Esophagus mucosa (tissue), 1 donor: ENCODE measurements around the gene KLHDC8A. TPM values are rescaled to one million over a fixed set of nuclear protein-coding genes. Genes with fewer than 3 reads are reported as not detected.

Source experiments
- ATAC-seq: fragments of 200-7000 bp; cut with Tn5 transposase; one replicate; pipeline ENCODE4 v1.9.1; 2020
- total RNA-seq: library from RNA; stranded (reverse); gene quantifications from one replicate; pipeline ENCODE4 v1.2.4, GENCODE V29; 2023
- donor health status: DM: yes; HTN: yes; CAD: no.

KLHDC8A gene
- total RNA-seq, 1 donor from 2014 or later: 3.1 TPM

DNA sequence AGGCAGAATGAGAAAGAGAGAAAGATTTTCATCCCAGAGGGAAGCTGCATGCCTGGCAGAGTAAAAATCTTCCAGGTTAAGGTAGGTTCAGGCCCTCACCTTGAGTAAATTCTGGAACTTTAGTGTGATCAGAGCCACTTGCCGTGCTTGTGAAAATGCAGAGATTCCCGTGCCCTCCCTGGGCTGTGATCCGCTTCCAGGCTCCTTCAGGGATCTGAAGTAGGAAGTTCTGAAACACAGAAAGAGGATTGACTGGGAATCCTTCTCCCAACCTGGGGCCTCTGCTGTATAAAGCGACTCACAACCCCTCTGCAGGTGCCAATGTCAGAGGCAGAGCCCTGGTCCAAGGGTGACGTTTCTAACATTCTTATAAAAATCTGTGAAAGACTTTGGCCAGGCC is 61.8 kb downstream of the KLHDC8A start:
- ATAC-seq: no peak

DNA sequence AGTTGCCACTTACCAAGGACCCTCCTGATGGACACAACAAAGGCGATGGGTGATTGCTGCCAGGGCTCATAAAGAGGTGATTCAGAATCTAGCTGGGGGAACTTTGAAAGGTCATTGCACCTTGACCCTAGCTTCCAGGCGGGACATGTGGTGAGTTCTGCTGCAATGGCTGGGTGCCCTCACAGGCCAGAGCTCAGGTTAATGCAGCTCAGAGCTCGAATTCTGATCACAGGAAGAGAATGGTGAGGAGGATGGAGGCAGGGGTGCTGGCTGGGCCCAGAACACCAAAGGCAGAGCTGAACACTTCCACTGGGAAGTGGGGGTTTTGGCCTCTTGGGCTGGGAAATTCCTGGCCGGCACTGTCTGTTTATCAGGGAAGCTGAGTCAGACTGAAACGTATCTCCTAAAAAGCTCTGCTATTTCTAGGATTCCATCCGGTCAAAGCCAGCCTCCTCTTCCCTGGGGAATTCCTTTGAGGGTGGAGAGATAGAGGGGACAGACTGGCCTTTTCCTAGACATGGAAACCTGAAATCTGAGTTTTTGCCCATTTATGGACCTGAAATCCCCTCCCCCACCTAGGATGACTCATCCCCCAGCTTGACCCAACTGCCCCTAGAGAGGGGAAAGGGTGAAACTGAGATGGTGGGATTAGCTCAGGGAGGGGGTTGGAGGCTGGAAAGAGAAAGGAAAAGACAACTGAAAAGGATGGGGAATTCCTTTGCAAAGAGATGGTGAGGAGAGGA is 62.4 kb downstream of the KLHDC8A start:
- ATAC-seq: no peak

DNA sequence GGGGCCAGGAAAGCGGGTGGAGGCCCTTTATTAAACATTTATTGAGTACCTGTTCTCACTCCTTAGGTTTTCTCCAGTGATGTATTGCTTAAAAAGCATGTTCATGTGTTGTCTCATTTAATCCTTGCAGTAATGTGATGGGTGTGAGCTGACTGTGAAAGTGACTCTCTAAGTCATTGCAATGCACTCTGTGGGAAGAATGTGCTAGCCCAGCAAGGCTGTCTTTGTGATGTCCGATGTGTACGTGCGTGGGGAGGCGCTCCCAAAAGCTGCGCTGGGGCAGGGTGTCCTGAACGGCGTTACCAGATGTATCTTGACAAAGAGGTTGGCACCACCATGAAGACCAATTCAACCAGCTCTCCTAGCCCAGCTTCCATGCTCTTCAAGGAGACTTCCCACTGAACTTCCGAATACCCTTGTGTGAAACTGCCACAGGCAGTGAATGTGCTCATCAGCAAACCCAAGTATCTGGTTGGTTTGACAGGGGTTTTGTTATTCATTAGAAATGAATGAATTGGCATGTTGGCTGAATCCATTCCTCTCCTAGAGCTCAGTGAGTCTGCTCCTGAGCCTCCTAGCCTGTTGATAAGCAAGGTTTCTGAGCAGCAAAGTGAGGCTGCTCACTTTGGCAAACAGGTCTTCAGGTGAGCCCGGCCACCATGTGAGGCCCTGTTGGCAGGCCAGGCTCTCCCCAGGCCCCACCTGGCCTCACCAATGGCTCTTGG is 63.2 kb downstream of the KLHDC8A start:
- ATAC-seq: peak; percentile 53

GRCh38 chr1:205291596-205291995 is 65.1 kb downstream of the KLHDC8A start:
- no peak for ATAC-seq

DNA sequence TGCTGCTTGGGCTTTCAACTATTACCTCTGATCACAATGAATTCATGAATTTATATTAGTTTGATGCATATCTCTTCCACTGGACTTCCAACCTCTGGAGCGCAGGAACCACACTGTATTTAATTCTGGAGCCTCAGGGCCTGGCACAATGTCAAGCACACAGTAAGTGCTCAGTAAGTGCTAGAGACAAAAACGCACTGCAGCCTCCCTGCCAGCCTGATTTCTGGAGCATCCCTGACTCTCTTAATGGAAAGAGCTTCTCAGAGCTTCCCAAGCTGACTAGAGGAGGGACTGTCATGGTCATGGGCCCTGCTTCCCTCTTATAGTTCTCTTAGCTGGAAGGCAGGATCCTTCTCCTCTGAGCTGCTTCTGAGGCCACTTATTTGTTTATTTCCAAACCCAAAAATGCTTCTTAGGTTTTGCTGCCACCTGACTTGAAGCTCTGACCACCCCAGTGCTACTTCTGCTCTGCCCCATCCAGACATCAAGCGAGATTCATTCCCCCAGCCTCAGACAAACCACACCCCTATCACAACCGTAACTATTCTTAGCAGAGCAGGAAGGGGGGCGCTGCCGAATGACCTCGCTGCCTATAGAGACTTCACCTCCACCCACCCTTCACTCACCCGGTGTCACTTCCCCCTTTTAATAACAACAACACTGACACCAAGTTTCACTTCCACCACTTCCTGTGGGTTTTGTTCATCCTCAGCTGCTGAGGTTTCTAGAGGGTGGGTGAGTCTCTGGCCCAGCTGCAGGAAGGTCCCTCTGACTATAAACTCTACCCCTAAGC is 68.8 kb downstream of the KLHDC8A start:
- peak; percentile 5 for ATAC-seq

- no peak for ATAC-seq
Observed at GRCh38 chr1:205287076-205287475, 69.6 kb downstream of the KLHDC8A start.

GRCh38 chr1:205286335-205286950 is 70.3 kb downstream of the KLHDC8A start:
- ATAC-seq: no peak

Other genes with a start within 250 kb of the KLHDC8A start
- 6.9 TPM for gene RBBP5, start 234.9 kb downstream of the KLHDC8A start, total RNA-seq
- 5.7 TPM for gene DSTYK, start 145.2 kb downstream of the KLHDC8A start, total RNA-seq
- gene TMCC2, start 129.0 kb downstream of the KLHDC8A start, total RNA-seq: 1.00 TPM
- 28.3 TPM for gene NUAK2, start 35.2 kb downstream of the KLHDC8A start, total RNA-seq
- 6.1 TPM for gene LEMD1, start 65.1 kb upstream of the KLHDC8A start, total RNA-seq
- 2.1 TPM for gene BLACAT1, start 99.1 kb upstream of the KLHDC8A start, total RNA-seq
- gene CDK18, start 147.7 kb upstream of the KLHDC8A start, total RNA-seq: 3.5 TPM